ENCODE data around the gene TMEM63A. TPM values are rescaled to one million over a fixed set of nuclear protein-coding genes. Genes with fewer than 3 reads are reported as not detected.
A peak's percentile ranks its signal among the peaks of the same experiment; 100 is the strongest.

Gene TMEM63A
- total RNA-seq, 2 donors from 2014 or later, result 141 to 192 TPM

- intact Hi-C loops (cut with DNase I), result no loop called here
- Histone ChIP-seq H3K36me3 (peaks cover 0 to 17% of the 10 kb centered on the region in 2 donors), H3K27me3 (replicated peaks; ENCODE audit: insufficient read depth) (no peaks in the 10 kb centered on the region), H3K9me3 (no peaks in the 10 kb centered on the region), H3K4me1 (replicated peaks) (peaks cover 20% of the 10 kb centered on the region), H3K4me3 (no peak overlapping the region), H3K27ac (peak overlapping the region; percentile 47 to 71)
- no peak for TF ChIP-seq POLR2A (IDR thresholded peaks at IDR 0.05)
- peak; percentile 82 for TF ChIP-seq POLR2AphosphoS5 (IDR thresholded peaks at IDR 0.05)
- TF ChIP-seq CTCF (IDR thresholded peaks at IDR 0.05), result no peak
- peak; percentile 78 for DNase-seq (ENCODE audit: low spot score)
- 76% methylated on average over 12 of the region's 12 CpGs for WGBS
Measured at GRCh38 chr1:225875044-225875815, 7.0 kb downstream of the TMEM63A start.

DNA sequence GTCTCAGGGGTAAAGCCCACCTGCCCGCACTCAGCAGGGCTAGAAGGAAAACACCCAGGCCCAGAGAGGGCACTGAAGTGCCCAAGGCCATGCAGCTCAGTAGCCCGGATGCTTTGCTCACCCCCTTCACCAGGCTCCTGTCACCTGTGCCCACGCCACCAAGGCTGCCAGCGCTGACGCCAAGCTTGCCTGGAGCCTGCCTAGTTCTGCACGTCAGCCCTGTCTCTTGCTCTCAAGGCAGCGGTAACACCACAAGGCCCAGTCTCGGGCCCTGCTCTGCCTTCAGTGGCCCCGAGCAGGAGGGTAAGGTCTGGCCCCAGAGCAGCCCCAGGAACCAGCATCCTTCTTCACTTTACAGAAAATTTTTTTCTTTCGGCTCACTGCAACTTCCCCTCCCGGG lies 7.7 kb downstream of the TMEM63A start:
- TF ChIP-seq POLR2AphosphoS5 (IDR thresholded peaks at IDR 0.05) (no peak), POLR2A (IDR thresholded peaks at IDR 0.05) (no peak), CTCF (IDR thresholded peaks at IDR 0.05) (no peak)
- intact Hi-C loops (cut with DNase I), result no loop called here

DNA sequence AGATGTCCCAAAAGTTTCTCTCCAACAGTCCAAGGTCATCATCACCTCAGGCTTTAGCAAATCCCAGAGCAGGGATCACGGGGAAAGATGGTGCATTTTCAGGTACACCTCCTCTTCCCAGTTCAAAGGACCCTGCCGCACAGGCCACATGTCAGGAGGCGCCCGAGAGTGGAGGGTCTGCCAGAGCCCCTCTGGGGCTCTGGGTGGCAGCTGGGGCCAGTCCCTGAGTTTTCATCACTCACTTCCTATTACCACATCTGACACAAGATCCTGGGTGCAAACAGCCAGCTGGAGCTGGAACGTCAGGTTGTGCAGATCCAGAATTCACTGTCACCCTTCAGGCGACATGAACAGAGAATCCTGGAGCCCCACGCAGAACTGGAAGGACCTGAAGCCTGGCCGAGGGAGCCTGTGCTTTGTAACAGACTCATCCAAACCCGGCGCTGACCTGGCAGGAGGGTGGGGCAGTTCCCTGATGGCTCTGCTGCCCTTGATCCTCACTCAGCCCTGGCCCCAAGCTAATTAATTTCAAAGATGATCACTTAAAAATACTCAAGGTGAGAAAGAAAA lies 8.8 kb downstream of the TMEM63A start:
- 90% methylated on average over 10 of the region's 10 CpGs for WGBS
- H3K27me3 ChIP-seq (replicated peaks; ENCODE audit: insufficient read depth), result no peaks in the 10 kb centered on the region
- DNase-seq (ENCODE audit: low spot score), result no peak
- H3K36me3 ChIP-seq, result peaks cover 0 to 17% of the 10 kb centered on the region in 2 donors
- intact Hi-C loops (cut with DNase I), result no loop called here
- H3K4me3 ChIP-seq, result no peak overlapping the region
- peaks cover 8% of the 10 kb centered on the region for H3K4me1 ChIP-seq (replicated peaks)
- TF ChIP-seq CTCF (IDR thresholded peaks at IDR 0.05), result no peak
- no peak for TF ChIP-seq POLR2A (IDR thresholded peaks at IDR 0.05)
- TF ChIP-seq POLR2AphosphoS5 (IDR thresholded peaks at IDR 0.05), result no peak
- H3K27ac ChIP-seq, result no peak overlapping the region
- no peaks in the 10 kb centered on the region for H3K9me3 ChIP-seq

More for the DNA sequence above, 7.7 kb downstream of the TMEM63A start:
- peaks cover 0 to 17% of the 10 kb centered on the region in 2 donors for H3K36me3 ChIP-seq
- H3K9me3 ChIP-seq, result no peaks in the 10 kb centered on the region
- no peak for DNase-seq (ENCODE audit: low spot score)
- H3K4me1 ChIP-seq (replicated peaks), result peaks cover 18% of the 10 kb centered on the region
- H3K27ac ChIP-seq, result no peak overlapping the region
- no peaks in the 10 kb centered on the region for H3K27me3 ChIP-seq (replicated peaks; ENCODE audit: insufficient read depth)
- 93% methylated on average over 11 of the region's 11 CpGs for WGBS
- no peak overlapping the region for H3K4me3 ChIP-seq

DNA sequence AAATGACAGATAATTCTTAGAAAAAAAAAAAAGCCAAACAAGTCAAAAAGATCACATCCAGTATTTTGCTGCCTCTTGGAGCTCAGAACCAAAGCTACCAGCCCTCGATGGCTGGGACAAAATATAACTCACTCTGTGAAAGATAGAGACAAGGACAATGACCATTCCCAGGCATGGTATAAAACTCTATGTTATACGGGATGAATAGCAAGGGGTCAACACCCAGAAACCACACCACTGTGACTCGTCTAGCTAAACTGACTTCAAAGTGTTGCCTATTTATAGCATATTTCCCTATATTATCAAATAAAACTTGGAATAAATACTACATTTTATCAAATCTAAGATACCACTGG lies 10.1 kb downstream of the TMEM63A start:
- no peak overlapping the region for H3K27ac ChIP-seq
- TF ChIP-seq POLR2AphosphoS5 (IDR thresholded peaks at IDR 0.05) (no peak), POLR2A (IDR thresholded peaks at IDR 0.05) (no peak), CTCF (IDR thresholded peaks at IDR 0.05) (no peak)
- WGBS, result 63% methylated on average over 3 of the region's 3 CpGs
- H3K36me3 ChIP-seq, result peaks cover 0 to 17% of the 10 kb centered on the region in 2 donors
- H3K4me3 ChIP-seq, result no peak overlapping the region
- no peak for DNase-seq (ENCODE audit: low spot score)
- H3K9me3 ChIP-seq, result no peaks in the 10 kb centered on the region
- intact Hi-C loops (cut with DNase I), result no loop called here
- H3K4me1 ChIP-seq (replicated peaks), result no peaks in the 10 kb centered on the region
- no peaks in the 10 kb centered on the region for H3K27me3 ChIP-seq (replicated peaks; ENCODE audit: insufficient read depth)
